K562 (cell line): ENCODE data around the gene CNTN5. TPM values are rescaled to one million over a fixed set of nuclear protein-coding genes. Genes with fewer than 3 reads are reported as not detected.

ENCODE experiments used
- ATAC-seq: fragments of 200-7000 bp; cut with Tn5 transposase; 3 replicates; pipeline ENCODE4 v1.9.1; 2020; ENCODE audit warnings: moderate library complexity
- BruUV-seq: library from RNA; stranded (reverse); fragments of 400-500 nt; replicated peaks from 2 replicates; lab custom pipeline; 2021; lab: Mats Ljungman, UMichigan
- CTCF ChIA-PET: fragments of 300-600 bp; formaldehyde crosslinking; extraction: SDS; loops from one replicate; lab custom pipeline; 2021; ENCODE audit warnings: low intra/inter-chr PET ratio; lab: Yijun Ruan, JAX
- POLR2A ChIA-PET: fragments of 300-600, 350-650 bp; sonication (Branson Sonifier 250); formaldehyde crosslinking; extraction: SDS; loops from one replicate; lab custom pipeline; 2021; ENCODE audit warnings: antibody characterized with exemption, inconsistent platforms; lab: Yijun Ruan, JAX
- DNase-seq, 4 experiments: peaks; one replicate each; pipeline versions ENCODE4 v3.0.0 to v3.0.0-alpha.2; 2011 to 2018; ENCODE audit warnings: low spot score in 3 of 4, mixed read lengths in 3 of 4; ENCODE audit errors: extremely low read depth in 1 of 4
- FAIRE-seq: peaks from 2 replicates; lab custom pipeline; 2011; peaks lifted over from hg19 to GRCh38; lab: Jason Lieb, UNC
- H2AFZ ChIP-seq: 2 replicates; pipeline ENCODE4 v1.6.0; 2011; ENCODE audit warnings: low read depth, low read length, control low read depth, inconsistent platforms
- H3K27ac ChIP-seq: fragments of 200-600 bp; 3 replicates; pipeline ENCODE4 v1.8.0; 2011; ENCODE audit warnings: low read depth, mild to moderate bottlenecking, control low read depth, inconsistent platforms, low read length, moderate library complexity, mixed read lengths; ENCODE audit errors: extremely low read depth
- H3K27me3 ChIP-seq, 2 experiments: fragments of 300-600 bp in 1 of 2; 2 replicates in 1 of 2; 3 replicates in 1 of 2; pipeline versions ENCODE4 v1.6.0 to v1.8.0; 2011; ENCODE audit warnings: inconsistent platforms in 2 of 2, low read length in 2 of 2, mild to moderate bottlenecking in 1 of 2, mixed read lengths in 1 of 2, moderate library complexity in 1 of 2; ENCODE audit not compliant: control insufficient read depth in 2 of 2, insufficient read depth in 2 of 2
- H3K36me3 ChIP-seq: fragments of 300-600 bp; 3 replicates; pipeline ENCODE4 v1.8.0; 2011; ENCODE audit warnings: mild to moderate bottlenecking, low read length, inconsistent platforms; ENCODE audit not compliant: control insufficient read depth, insufficient read depth
- H3K4me1 ChIP-seq, 2 experiments: fragments of 200-600 bp in 1 of 2; replicated peaks in 1 of 2; 2 replicates in 1 of 2; 3 replicates in 1 of 2; pipeline versions ENCODE4 v1.5.1 to v1.8.0; 2011; ENCODE audit warnings: inconsistent platforms in 2 of 2, low read length in 2 of 2, mild to moderate bottlenecking in 1 of 2, mixed read lengths in 1 of 2, moderate library complexity in 1 of 2; ENCODE audit not compliant: control insufficient read depth in 2 of 2, insufficient read depth in 2 of 2
- H3K4me2 ChIP-seq: 2 replicates; pipeline ENCODE4 v1.6.1; 2011; ENCODE audit warnings: low read length, control low read depth, inconsistent platforms, mixed read lengths; ENCODE audit not compliant: insufficient read depth
- H3K4me3 ChIP-seq: fragments of 200-600 bp; sonication (generic), shearing (Covaris generic); 2 replicates; pipeline ENCODE4 v1.5.1; 2016; ENCODE audit warnings: control low read depth, inconsistent platforms
- H3K79me2 ChIP-seq: fragments of 200-600 bp; 3 replicates; pipeline ENCODE4 v1.8.0; 2011; ENCODE audit warnings: low read length, inconsistent platforms; ENCODE audit not compliant: control insufficient read depth, insufficient read depth
- H3K9ac ChIP-seq, 2 experiments: 2 replicates each; pipeline versions ENCODE4 v1.6.0 to v1.6.1; 2011; ENCODE audit warnings: low read depth in 2 of 2, low read length in 2 of 2, control low read depth in 1 of 2, inconsistent platforms in 1 of 2, mild to moderate bottlenecking in 1 of 2, mixed read lengths in 1 of 2; ENCODE audit not compliant: insufficient read depth in 1 of 2
- H3K9me1 ChIP-seq: one replicate; pipeline ENCODE4 v1.6.0; 2011; ENCODE audit warnings: inconsistent platforms, mild to moderate bottlenecking, low read length, moderate library complexity; ENCODE audit not compliant: control insufficient read depth, insufficient read depth
- H3K9me3 ChIP-seq: replicated peaks from 2 replicates; pipeline ENCODE4 v1.5.1; 2011; ENCODE audit warnings: low read depth, low read length, inconsistent platforms; ENCODE audit not compliant: control insufficient read depth, insufficient read depth
- H4K20me1 ChIP-seq: replicated peaks from 2 replicates; pipeline ENCODE4 v1.6.1; 2011; ENCODE audit warnings: low read length, inconsistent platforms, mixed read lengths; ENCODE audit not compliant: control insufficient read depth, insufficient read depth
- C11orf30 ChIP-seq: fragments of 450-650 bp; IDR thresholded peaks from 2 replicates; pipeline ENCODE4 v1.6.1; 2016; ENCODE audit warnings: low read depth, mild to moderate bottlenecking
- HNRNPK ChIP-seq: fragments of 200-400 bp; formaldehyde crosslinking; IDR thresholded peaks from one replicate; pipeline ENCODE4 v1.6.1; 2018; ENCODE audit warnings: mild to moderate bottlenecking, low read depth, low read length; ENCODE audit not compliant: poor library complexity, severe bottlenecking
- KLF13 ChIP-seq: fragments of 450-650 bp; IDR thresholded peaks from 2 replicates; pipeline ENCODE4 v1.6.1; 2016; ENCODE audit warnings: missing genetic modification characterization, low read depth, mild to moderate bottlenecking, missing compliant biosample characterization, moderate library complexity, borderline replicate concordance
- MAFF ChIP-seq: IDR thresholded peaks from 2 replicates; pipeline ENCODE4 v1.6.1; 2012; ENCODE audit warnings: low read length, improper control_type of control experiment
- MAFG ChIP-seq: fragments of 450-650 bp; conservative IDR thresholded peaks from 2 replicates; pipeline ENCODE4 v1.6.1; 2016; ENCODE audit warnings: missing genetic modification characterization, missing compliant biosample characterization
- MAFK ChIP-seq: IDR thresholded peaks from 2 replicates; pipeline ENCODE4 v1.6.1; 2011; ENCODE audit warnings: low read length, improper control_type of control experiment
- POLR2A ChIP-seq: fragments of 450-650 bp; conservative IDR thresholded peaks from 2 replicates; pipeline ENCODE4 v1.6.1; 2016
- SRSF1 ChIP-seq: fragments of 200-400 bp; formaldehyde crosslinking; IDR thresholded peaks from 2 replicates; pipeline ENCODE4 v1.6.1; 2017; ENCODE audit warnings: mild to moderate bottlenecking, low read depth, low read length, moderate library complexity
- ZKSCAN1 ChIP-seq: fragments of 150-350 bp; IDR thresholded peaks from 2 replicates; pipeline ENCODE4 v1.6.1; 2016; ENCODE audit warnings: low read depth, low read length
- ZNF316 ChIP-seq: fragments of 450-650 bp; IDR thresholded peaks from 2 replicates; pipeline ENCODE4 v1.6.1; 2016
- ZNF75A ChIP-seq: fragments of 450-650 bp; formaldehyde crosslinking; IDR thresholded peaks from 2 replicates; pipeline ENCODE4 v1.4.0; 2020; ENCODE audit warnings: mild to moderate bottlenecking
- ZNF785 ChIP-seq: fragments of 250-450 bp; sonication (Bioruptor Pico); IDR thresholded peaks from 2 replicates; pipeline ENCODE4 v1.4.0; 2020; ENCODE audit warnings: mild to moderate bottlenecking
- WGBS: fragments of 100-300 bp; shearing (Covaris generic); methylation state at CpG from one replicate; pipeline ENCODE4 v1.1.6; 2016; ENCODE audit warnings: low coverage, mixed read lengths; ENCODE audit not compliant: insufficient coverage; ENCODE audit errors: missing lambda C conversion rate; 5-methylcytosine and 5-hydroxymethylcytosine counted together
- in situ Hi-C: fragments of 300-500 bp; cut with MboI; formaldehyde crosslinking; loops from 4 replicates; pipeline ENCODE4 v1.15.0; 2018; ENCODE audit warnings: inconsistent platforms, mixed read lengths
- intact Hi-C: fragments of 100-400 bp; cut with micrococcal nuclease; formaldehyde crosslinking; loops from 2 replicates; pipeline ENCODE4 v1.14.2; 2022
- polyA plus RNA-seq, 8 experiments: library from polyadenylated mRNA; depleted of rRNA in 4 of 8; stranded (reverse) in 5 of 8; unstranded in 3 of 8; fragments of >200 nt; fragmentation: Nextera tagmentation in 2 of 8; fragmentation: Illumina TruSeq in 1 of 8; extraction: Ambion mirVana in 2 of 8; extraction: Trizol in 1 of 8; gene quantifications; 2 replicates each; pipeline versions ENCODE4 v1.2.1 to v1.2.3, GENCODE V29; 2011 to 2014; ENCODE audit warnings: inconsistent platforms in 1 of 8, missing spikeins in 1 of 8
- total RNA-seq, 7 experiments: library from RNA; depleted of rRNA in 6 of 7; stranded (reverse); fragments of >200 nt in 6 of 7; fragmentation: Illumina TruSeq in 2 of 7; extraction: Trizol in 2 of 7; gene quantifications; 2 replicates each; pipeline versions ENCODE4 v1.2.1 to v1.2.3, GENCODE V29; 2011 to 2021; ENCODE audit warnings: low replicate concordance in 1 of 7
- TF ChIP-seq, protein P1 (sequence below): sonication (generic); formaldehyde crosslinking; IDR thresholded peaks from 2 replicates; pipeline ENCODE4 v1.5.0; 2020; ENCODE audit warnings: missing genetic modification reagents
- TF ChIP-seq, protein P2 (sequence below): fragments of 150-350 bp; conservative IDR thresholded peaks from 2 replicates; pipeline ENCODE4 v1.6.1; 2014; ENCODE audit warnings: low read length

Gene CNTN5
- total and polyA plus RNA-seq, 9 of the 15 experiments (the other 6 are each of a cell fraction or from before 2014, with no cell fraction given) = 0.03 TPM; not detected in 8

DNA sequence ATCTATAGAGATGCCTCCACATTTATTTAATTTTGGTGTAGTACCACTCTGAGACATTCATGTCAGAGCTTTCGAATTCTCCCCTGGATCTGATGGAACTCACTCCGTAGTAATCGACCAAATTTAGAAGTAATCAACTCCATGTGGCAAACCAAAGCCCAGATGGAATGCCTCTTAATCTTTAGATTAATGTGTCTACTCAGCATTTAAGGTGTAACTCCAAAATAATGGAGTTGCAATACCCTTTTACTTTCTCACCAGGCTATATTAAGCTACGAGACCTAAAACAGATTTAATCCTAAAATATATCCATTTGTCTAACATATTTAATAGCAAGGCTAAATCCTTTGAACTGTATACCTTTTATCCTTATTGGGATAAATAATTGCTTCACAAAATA lies 473.3 kb downstream of the CNTN5 start:
- Histone ChIP-seq H3K27me3 (no peaks in the 10 kb centered on the region), H3K9ac (no peak overlapping the region), H3K4me1 (no peaks in the 10 kb centered on the region), H3K9me1 (no peaks in the 10 kb centered on the region), H4K20me1 (no peaks in the 10 kb centered on the region), H3K36me3 (no peaks in the 10 kb centered on the region), H3K9me3 (no peaks in the 10 kb centered on the region), H3K4me2 (no peak overlapping the region), H3K4me3 (no peak overlapping the region), H3K79me2 (no peaks in the 10 kb centered on the region), H3K27ac (no peak overlapping the region)
- FAIRE-seq (no peak), DNase-seq (no peak), ATAC-seq (no peak)
- POLR2A ChIA-PET = no interaction called here
- in situ Hi-C loops = no loop called here
- CTCF ChIA-PET = no interaction called here
- WGBS = 7% methylated on average over 4 of the region's 4 CpGs
- TF ChIP-seq C11orf30 (peak; percentile 7; the same call in 1 of the 2 replicates), POLR2A (no peak), ZNF316 (peak; percentile 47; the same call in 1 of the 2 replicates), MAFG (tag) (peak; percentile 41; the same call in 1 of the 2 replicates), MAFF (peak; percentile 63), MAFK (peak; percentile 75)
- TF ChIP-seq, protein P1, sequence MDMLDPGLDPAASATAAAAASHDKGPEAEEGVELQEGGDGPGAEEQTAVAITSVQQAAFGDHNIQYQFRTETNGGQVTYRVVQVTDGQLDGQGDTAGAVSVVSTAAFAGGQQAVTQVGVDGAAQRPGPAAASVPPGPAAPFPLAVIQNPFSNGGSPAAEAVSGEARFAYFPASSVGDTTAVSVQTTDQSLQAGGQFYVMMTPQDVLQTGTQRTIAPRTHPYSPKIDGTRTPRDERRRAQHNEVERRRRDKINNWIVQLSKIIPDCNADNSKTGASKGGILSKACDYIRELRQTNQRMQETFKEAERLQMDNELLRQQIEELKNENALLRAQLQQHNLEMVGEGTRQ (CRISPR knock-in tag) = no peak
- TF ChIP-seq, all 486 proteins: peak for 5
- H2AFZ ChIP-seq = no peak overlapping the region
- BruUV-seq = no TSS peak
- intact Hi-C loops = no loop called here

DNA sequence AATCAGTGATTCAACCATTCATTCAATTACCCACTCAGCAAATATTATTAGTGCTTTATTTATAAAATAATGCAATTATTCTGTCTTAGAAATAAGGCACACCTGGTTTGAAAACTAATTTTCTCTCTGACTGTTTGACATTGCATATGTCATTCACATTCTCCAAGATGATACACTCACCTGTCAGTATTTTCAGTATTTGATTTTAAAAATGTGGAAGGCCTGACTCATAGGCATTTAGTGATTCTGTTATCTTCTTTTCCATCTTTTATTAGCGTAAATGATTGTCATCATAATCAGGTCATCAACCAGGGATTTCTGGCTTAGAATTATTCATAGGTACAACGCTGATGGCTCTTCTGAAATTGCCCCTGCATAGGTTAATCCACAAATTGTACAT lies 480.9 kb downstream of the CNTN5 start:
- FAIRE-seq = no peak
- Histone ChIP-seq H3K9ac (no peak overlapping the region), H4K20me1 (no peaks in the 10 kb centered on the region)
- POLR2A ChIA-PET = no interaction called here
- no peak for TF ChIP-seq HNRNPK
- TF ChIP-seq, protein P2, sequence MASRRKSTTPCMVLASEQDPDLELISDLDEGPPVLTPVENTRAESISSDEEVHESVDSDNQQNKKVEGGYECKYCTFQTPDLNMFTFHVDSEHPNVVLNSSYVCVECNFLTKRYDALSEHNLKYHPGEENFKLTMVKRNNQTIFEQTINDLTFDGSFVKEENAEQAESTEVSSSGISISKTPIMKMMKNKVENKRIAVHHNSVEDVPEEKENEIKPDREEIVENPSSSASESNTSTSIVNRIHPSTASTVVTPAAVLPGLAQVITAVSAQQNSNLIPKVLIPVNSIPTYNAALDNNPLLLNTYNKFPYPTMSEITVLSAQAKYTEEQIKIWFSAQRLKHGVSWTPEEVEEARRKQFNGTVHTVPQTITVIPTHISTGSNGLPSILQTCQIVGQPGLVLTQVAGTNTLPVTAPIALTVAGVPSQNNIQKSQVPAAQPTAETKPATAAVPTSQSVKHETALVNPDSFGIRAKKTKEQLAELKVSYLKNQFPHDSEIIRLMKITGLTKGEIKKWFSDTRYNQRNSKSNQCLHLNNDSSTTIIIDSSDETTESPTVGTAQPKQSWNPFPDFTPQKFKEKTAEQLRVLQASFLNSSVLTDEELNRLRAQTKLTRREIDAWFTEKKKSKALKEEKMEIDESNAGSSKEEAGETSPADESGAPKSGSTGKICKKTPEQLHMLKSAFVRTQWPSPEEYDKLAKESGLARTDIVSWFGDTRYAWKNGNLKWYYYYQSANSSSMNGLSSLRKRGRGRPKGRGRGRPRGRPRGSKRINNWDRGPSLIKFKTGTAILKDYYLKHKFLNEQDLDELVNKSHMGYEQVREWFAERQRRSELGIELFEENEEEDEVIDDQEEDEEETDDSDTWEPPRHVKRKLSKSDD = no peak
- TF ChIP-seq KLF13 (tag) = no peak
- no peak for TF ChIP-seq SRSF1
- TF ChIP-seq ZNF785 (CRISPR knock-in tag) = no peak
- no peak for TF ChIP-seq ZKSCAN1
- no peak for TF ChIP-seq ZNF75A (CRISPR knock-in tag)
- TF ChIP-seq, all 486 proteins: peak for 0
- CTCF ChIA-PET = no interaction called here
- 0% methylated on average over 2 of the region's 2 CpGs for WGBS
- ATAC-seq = no peak
- Histone ChIP-seq H3K36me3 (no peaks in the 10 kb centered on the region), H3K4me2 (no peak overlapping the region), H3K9me1 (no peaks in the 10 kb centered on the region), H3K4me3 (no peak overlapping the region), H3K4me1 (no peaks in the 10 kb centered on the region), H3K9me3 (no peaks in the 10 kb centered on the region), H2AFZ (no peak overlapping the region), H3K79me2 (no peaks in the 10 kb centered on the region), H3K27me3 (no peaks in the 10 kb centered on the region), H3K27ac (no peak overlapping the region)
- intact Hi-C loops (no loop called here), in situ Hi-C loops (no loop called here)
- DNase-seq = no peak
- BruUV-seq = no TSS peak
